OCI-LY3 (cell line): Measurements from ENCODE around the gene KCNH2.

Experiments
- EZH2phosphoT487 ChIP-seq: fragments of 200-600 bp; shearing (Covaris generic); IDR thresholded peaks from 2 replicates; pipeline ENCODE4 v1.6.1; 2018; ENCODE audit warnings: antibody characterized with exemption, mixed run types, low read depth
- TF ChIP-seq, protein P1 (sequence below): fragments of 200-600, 300-600 bp; sonication (generic); IDR thresholded peaks from 2 replicates; pipeline ENCODE4 v1.5.1; 2014; ENCODE audit warnings: antibody characterized with exemption, low read length, low read depth

DNA sequence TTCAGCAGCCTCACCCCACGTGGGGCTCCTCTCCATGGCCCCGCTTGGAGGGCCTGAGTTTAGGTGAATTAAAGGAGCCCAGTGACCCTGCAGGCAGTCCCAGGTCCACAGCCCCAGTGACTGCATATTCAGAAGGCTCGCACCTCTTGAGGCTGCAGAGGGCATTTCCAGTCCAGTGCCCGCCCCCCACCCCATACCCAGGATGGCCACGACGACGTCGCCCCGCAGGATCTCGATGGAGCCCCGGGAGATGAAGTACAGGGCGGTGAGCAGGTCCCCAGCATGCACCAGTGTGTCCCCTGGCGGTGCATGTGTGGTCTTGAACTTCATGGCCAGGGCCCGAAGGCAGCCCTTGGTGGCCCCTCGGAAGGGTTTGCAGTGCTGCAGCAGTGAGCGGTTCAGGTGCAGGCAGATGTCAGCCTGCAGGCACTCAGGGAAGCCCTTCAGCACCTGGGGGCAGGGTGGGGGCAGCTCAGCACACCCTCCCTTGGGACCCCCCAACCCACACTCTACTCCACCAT, 28.1 kb downstream of the KCNH2 start:
- TF ChIP-seq, protein P1, sequence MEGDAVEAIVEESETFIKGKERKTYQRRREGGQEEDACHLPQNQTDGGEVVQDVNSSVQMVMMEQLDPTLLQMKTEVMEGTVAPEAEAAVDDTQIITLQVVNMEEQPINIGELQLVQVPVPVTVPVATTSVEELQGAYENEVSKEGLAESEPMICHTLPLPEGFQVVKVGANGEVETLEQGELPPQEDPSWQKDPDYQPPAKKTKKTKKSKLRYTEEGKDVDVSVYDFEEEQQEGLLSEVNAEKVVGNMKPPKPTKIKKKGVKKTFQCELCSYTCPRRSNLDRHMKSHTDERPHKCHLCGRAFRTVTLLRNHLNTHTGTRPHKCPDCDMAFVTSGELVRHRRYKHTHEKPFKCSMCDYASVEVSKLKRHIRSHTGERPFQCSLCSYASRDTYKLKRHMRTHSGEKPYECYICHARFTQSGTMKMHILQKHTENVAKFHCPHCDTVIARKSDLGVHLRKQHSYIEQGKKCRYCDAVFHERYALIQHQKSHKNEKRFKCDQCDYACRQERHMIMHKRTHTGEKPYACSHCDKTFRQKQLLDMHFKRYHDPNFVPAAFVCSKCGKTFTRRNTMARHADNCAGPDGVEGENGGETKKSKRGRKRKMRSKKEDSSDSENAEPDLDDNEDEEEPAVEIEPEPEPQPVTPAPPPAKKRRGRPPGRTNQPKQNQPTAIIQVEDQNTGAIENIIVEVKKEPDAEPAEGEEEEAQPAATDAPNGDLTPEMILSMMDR, result no peak
- no peak for TF ChIP-seq EZH2phosphoT487
